ENCODE measurements around the gene NT5C.
"Not testable (repeated sequence)": the region's sequence is repeated elsewhere in the genome, so short reads cannot be mapped to it uniquely, and the experiment has no call there.

NT5C gene

DNA sequence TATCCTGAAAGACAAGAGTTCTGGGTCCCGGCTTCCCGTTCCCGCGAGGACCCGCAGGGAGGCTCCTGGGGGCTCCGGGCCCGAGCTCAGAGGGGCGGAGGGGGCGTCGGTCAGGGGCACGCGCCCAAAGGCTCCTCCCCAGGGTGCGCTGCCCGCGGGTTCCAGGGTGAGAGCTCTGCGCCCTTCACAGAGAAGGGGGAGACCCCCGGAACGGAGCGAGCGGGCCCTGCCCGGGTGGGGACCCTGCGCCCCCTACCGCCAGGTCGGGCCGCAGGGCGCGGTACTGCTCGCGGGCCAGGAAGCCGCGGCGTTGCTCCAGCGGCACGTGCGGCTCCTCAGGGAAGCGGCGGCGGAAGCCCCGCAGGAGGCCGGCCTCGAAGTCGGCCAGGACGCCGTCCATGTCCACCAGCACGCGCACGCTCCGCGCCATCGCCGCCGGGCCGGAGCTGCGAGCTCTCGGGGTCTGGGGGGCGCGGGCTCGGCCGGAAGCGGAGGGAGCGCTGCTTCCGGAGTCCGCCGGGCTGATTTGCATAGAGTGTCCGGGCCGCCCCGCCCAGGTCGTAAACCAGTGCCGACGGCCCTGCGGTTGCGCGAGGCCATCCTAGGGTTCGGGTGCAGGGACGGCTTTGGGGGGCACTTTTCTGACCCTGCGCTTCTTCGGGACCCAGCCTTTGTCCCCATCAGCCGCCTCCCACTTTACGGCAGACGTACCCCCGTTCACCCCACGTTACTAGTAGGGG, at the start of gene NT5C:
NT5C (minus strand) TSS at position 465 of the 740 bp plus-strand sequence; CDS start at position 430, 35 bp downstream.
- Mint-ChIP-seq H3K9me3 (ENCODE audit: low read depth) (no peaks in the 10 kb centered on the region), H3K4me3 (peak within 1 kb of the TSS; percentile 91), H3K36me3 (no peaks in the 10 kb centered on the region), H3K27ac (peak within 1 kb of the TSS; percentile 89), H3K27me3 (no peaks in the 10 kb centered on the region), H3K4me1 (ENCODE audit: low read depth) (peaks cover 15% of the 10 kb centered on the region)

DNA sequence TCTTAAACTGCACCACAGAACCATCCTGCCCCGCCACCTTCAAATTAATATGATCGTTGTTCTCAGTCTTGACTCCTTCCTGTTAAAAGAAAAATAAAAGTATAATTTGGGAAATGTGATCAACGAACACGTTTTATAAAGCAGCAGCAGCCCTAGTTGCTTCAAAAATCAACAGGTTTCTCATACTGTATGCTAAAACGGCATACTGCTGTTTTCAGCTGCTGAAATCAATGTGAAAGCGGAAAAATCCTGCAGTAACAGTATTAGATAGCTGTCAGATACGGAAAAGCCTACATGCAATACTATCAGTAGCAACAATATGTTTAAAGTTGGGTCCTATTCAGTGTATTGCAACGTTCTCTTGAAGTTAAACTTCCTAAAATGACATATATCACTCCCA, 49.6 kb upstream of the NT5C start:
- no peaks in the 10 kb centered on the region for H3K27me3 Mint-ChIP-seq
- H3K9me3 Mint-ChIP-seq (ENCODE audit: low read depth): no peaks in the 10 kb centered on the region
- peak overlapping the region; percentile 97 for H3K4me3 Mint-ChIP-seq
- H3K27ac Mint-ChIP-seq: peak overlapping the region; percentile 95
- H3K36me3 Mint-ChIP-seq: peaks cover 2% of the 10 kb centered on the region
- H3K4me1 Mint-ChIP-seq (ENCODE audit: low read depth): peaks cover 43% of the 10 kb centered on the region

DNA sequence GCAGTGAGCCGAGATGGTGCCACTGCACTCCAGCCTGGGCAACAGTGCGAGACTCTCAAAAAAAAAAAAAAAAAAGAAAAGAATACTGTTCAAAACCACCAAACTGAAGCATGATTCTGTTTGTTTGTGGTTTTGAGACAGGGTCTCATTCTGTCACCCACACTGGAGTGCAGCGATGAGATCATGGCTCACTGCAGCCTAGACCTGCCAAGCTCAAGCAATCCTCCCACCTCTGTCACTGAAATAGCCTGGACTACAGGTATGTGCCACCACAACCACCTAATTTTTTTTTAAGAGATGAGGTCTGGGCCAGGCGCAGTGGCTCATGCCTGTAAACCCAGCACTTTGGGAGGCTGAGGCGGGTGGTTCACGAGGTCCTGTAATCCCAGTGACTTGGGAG, 46.9 kb upstream of the NT5C start:
- Mint-ChIP-seq H3K36me3 (peaks cover 2% of the 10 kb centered on the region), H3K9me3 (ENCODE audit: low read depth) (no peaks in the 10 kb centered on the region), H3K4me1 (ENCODE audit: low read depth) (peaks cover 37% of the 10 kb centered on the region), H3K27ac (no peak overlapping the region), H3K27me3 (no peaks in the 10 kb centered on the region), H3K4me3 (peak overlapping the region; percentile 40)

DNA sequence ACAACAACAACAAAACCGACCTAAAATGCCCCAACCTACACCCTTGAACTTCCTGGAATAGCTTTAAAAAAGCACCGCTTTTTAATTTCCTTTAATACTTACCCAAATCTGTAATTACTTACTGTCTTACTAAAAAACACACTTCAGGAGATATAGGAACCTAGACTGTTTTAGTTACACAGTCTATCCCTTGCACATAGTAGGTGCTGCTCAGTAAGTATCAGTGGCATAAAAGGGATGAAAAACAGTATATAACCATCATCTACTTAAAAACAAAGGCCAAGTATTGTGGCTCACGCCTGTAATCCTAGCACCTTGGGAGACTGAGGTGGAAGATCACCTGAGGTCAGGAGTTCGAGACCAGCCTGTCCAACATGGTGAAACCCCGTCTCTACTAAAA, 45.1 kb upstream of the NT5C start:
- Mint-ChIP-seq H3K4me1 (ENCODE audit: low read depth) (peaks cover 40% of the 10 kb centered on the region), H3K4me3 (no peak overlapping the region), H3K27me3 (no peaks in the 10 kb centered on the region), H3K36me3 (peaks cover 2% of the 10 kb centered on the region), H3K9me3 (ENCODE audit: low read depth) (no peaks in the 10 kb centered on the region), H3K27ac (no peak overlapping the region)

DNA sequence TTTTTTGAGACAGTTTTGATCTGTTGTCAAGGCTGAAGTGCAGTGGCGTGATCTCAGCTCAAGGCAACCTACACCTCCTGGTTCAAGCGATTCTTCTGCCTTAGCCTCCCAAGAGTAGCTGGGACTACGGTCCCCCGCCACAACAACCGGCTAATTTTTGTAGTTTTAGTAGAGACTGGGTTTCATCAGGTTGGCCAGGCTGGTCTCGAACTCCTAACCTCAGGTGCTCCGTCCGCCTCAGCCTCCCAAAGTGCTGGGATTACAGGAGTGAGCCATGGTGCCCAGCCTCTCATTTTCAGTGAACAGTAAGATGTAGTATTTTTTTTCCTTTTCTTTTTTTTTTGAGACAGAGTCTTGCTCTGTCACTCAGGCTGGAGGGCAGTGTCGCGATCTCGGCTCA, 43.5 kb upstream of the NT5C start:
- peaks cover 2% of the 10 kb centered on the region for H3K36me3 Mint-ChIP-seq

DNA sequence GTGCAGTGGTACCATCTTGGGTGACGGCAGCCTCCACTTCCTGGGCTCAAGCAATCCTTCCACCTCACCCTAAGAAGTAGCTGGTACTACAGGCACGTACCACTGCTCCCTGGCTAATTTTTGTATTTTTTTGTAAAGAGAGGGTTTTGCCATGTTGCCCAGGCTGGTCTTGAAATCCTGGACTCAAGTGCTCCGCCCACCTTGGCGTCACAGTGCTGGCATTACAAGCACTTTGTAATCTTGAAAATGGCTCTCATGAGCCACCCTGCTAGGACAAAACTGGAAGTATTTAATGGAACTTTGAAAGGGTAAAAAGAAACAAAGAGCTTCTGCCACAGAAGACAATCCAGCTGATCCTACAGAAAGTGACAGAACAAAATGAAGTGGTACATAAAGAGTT, 42.0 kb upstream of the NT5C start:
- H3K4me1 Mint-ChIP-seq (ENCODE audit: low read depth): peaks cover 21% of the 10 kb centered on the region
- no peaks in the 10 kb centered on the region for H3K9me3 Mint-ChIP-seq (ENCODE audit: low read depth)
- H3K27ac Mint-ChIP-seq: peak overlapping the region; percentile 22
- peaks cover 2% of the 10 kb centered on the region for H3K36me3 Mint-ChIP-seq
- H3K4me3 Mint-ChIP-seq: no peak overlapping the region
- H3K27me3 Mint-ChIP-seq: no peaks in the 10 kb centered on the region

More for the DNA sequence above, 43.5 kb upstream of the NT5C start:
- Mint-ChIP-seq H3K9me3 (ENCODE audit: low read depth) (no peaks in the 10 kb centered on the region), H3K4me1 (ENCODE audit: low read depth) (peaks cover 29% of the 10 kb centered on the region), H3K27ac (no peak overlapping the region), H3K27me3 (no peaks in the 10 kb centered on the region), H3K4me3 (no peak overlapping the region)

DNA sequence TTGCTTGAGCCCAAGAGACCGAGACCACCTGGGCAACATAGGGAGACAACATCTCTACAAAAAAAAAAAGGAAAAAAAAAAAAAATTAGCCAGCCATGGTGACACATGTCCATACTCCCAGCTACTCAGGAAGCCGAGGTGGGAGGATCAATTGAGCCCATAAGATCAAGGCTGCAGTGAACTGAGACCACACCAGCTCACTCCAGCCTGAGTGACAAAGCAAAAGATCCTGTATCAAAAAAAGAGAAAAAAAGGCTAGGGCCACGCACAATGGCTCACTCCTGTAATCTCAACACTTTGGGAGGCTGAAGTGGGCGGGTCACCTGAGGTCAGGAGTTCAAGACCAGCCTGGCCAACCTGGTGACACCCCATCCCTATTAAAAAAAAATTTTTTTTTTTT, 37.5 kb upstream of the NT5C start:
- H3K9me3 Mint-ChIP-seq (ENCODE audit: low read depth): no peaks in the 10 kb centered on the region
- no peaks in the 10 kb centered on the region for H3K27me3 Mint-ChIP-seq
- H3K27ac Mint-ChIP-seq: no peak overlapping the region
- H3K36me3 Mint-ChIP-seq: no peaks in the 10 kb centered on the region
- no peak overlapping the region for H3K4me3 Mint-ChIP-seq
- H3K4me1 Mint-ChIP-seq (ENCODE audit: low read depth): peaks cover 12% of the 10 kb centered on the region

DNA sequence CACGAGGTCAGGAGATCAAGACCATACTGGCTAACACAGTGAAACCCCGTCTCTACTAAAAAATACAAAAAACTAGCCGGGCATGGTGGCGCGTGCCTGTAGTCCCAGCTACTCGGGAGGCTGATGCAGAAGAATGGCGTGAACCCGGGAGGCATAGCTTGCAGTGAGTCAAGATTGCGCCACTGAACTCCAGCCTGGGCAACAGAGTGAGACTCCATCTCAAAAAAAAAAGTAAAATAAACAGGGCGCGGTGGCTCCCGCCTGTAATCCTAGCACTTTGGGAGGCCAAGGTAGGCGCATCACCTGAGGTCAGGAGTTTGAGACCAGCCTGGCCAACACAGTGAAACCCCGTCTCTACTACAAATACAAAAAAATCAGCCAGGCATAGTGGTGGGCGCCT, 33.1 kb upstream of the NT5C start:
- not testable (repeated sequence) for H3K4me1 Mint-ChIP-seq (ENCODE audit: low read depth); H3K4me3 Mint-ChIP-seq; H3K9me3 Mint-ChIP-seq (ENCODE audit: low read depth); H3K27ac Mint-ChIP-seq; H3K36me3 Mint-ChIP-seq; H3K27me3 Mint-ChIP-seq

DNA sequence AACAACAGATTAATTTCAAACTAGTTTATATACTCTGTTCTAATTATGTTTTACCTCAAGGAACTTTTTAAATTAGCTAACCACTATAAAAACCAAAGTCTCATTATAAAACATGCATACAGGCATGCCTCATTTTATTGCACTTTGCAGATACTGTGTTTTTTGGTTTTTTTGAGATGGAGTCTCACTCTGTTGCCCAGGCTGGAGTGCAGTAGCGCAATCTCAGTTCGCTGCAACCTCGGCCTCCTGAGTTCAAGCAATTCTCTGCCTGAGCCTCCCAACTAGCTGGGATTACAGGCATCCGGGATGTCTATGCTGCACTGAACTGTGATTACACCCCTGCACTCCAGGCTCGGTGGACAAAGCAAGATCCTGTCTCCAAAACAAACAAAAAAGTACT, 31.5 kb upstream of the NT5C start:
- Mint-ChIP-seq H3K27me3 (no peaks in the 10 kb centered on the region), H3K27ac (no peak overlapping the region), H3K4me3 (no peak overlapping the region), H3K4me1 (ENCODE audit: low read depth) (no peaks in the 10 kb centered on the region), H3K36me3 (no peaks in the 10 kb centered on the region), H3K9me3 (ENCODE audit: low read depth) (no peaks in the 10 kb centered on the region)

DNA sequence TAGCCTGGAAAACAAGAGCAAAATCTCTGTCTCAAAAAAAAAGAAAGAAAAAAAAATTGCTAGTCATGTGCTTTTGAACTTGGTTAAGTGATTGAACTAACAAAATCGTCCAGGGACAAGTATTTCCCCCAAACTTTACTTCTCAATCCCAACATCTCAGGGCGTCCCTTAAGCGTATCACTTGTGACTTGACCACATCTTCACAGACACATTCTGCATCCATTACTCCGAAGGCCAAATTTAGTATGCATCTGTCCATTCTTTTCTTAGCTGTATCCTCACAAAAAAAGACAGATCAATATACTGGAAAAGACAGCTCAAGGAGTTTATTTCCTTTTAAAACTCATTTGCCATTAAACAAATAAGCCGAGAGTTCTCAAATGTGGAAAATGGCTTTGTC, 28.7 kb upstream of the NT5C start:
- Mint-ChIP-seq H3K4me1 (ENCODE audit: low read depth) (peaks cover 5% of the 10 kb centered on the region), H3K27ac (no peak overlapping the region), H3K27me3 (no peaks in the 10 kb centered on the region), H3K36me3 (no peaks in the 10 kb centered on the region), H3K9me3 (ENCODE audit: low read depth) (no peaks in the 10 kb centered on the region), H3K4me3 (no peak overlapping the region)

DNA sequence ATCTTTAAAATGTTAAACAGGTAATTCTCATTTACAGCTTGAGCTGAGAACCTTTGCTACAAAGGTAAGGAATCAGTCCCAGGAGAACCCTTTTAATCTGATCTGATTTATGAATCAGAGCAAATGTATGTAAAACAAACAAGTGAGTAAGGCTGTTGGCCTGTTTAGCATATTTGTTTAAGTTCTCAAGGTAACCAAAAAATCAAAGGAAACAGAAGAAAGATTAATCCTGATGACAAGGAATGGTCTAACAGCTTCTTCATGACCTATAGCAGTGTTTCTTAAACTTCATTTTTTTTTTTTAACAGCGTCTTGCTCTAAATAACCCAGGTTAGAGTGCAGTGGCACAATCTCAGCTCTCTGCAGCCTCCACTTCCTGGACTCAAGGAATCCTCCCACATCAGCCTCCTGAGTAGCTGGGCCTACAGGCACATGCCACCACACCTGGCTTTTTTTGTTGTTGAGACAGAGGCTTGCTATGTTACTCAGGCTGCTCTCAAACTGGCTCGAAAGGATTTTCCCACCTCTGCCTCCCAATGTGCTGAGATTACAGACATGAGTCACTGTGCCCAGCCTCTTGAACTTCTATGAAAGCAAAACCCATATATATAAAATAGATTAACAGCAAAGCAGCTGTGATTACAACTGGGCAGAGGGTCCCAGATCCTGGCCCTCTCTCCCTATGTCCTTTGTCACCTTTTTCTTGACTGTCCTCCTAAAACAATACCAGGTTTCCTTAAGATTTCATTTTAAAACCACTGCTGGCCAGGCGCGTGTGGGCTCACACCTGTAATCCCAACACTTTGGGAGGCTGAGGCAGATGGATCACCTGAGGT, 27.9 kb upstream of the NT5C start:
- peaks cover 13% of the 10 kb centered on the region for H3K4me1 Mint-ChIP-seq (ENCODE audit: low read depth)
- H3K27ac Mint-ChIP-seq: no peak overlapping the region
- no peak overlapping the region for H3K4me3 Mint-ChIP-seq
- H3K9me3 Mint-ChIP-seq (ENCODE audit: low read depth): no peaks in the 10 kb centered on the region
- H3K27me3 Mint-ChIP-seq: no peaks in the 10 kb centered on the region
- no peaks in the 10 kb centered on the region for H3K36me3 Mint-ChIP-seq

DNA sequence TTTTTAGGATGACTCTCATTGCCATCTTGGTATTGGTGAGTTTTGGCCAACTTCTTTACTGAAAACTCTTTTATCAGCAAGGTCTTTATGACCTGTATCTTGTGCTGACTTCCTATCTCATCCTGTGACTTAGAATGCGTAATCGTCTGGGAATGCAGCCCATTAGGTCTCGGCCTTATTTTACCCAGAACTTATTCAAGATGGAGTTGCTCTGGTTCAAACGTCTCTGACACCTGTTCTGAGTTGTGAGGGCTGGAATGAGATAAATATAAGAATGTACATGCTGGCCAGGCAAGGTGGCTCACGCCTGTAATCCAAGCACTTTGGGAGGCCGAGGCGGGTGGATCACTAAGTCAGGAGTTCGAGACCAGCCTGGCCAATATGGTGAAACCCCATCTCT, 26.9 kb upstream of the NT5C start:
- H3K4me3 Mint-ChIP-seq; H3K27ac Mint-ChIP-seq; H3K27me3 Mint-ChIP-seq; H3K9me3 Mint-ChIP-seq (ENCODE audit: low read depth); H3K36me3 Mint-ChIP-seq: not testable (repeated sequence)
- H3K4me1 Mint-ChIP-seq (ENCODE audit: low read depth): peaks cover 13% of the 10 kb centered on the region

DNA sequence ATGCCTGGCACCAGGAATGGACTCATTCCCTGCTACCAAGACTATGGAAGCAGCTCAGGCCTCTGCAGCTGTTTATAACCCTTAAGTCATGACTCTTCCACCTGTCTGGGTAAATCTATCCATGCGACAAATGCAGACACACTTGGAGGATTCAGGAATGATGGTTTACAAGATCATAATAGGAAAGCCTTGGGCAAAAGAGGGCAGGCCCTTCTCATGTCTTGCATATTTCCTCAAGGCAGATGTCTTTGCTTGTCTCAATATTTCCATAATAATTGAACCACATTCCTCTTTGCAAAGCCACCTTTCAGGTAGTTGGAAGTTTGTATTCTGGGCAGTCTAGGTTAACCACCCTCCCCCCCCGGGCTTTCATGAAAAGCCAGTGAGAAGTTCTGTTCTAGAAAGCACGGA, 23.7 kb upstream of the NT5C start:
- Mint-ChIP-seq H3K4me3 (peak overlapping the region; percentile 91), H3K27ac (no peak overlapping the region), H3K27me3 (no peaks in the 10 kb centered on the region), H3K36me3 (peaks cover 2% of the 10 kb centered on the region), H3K9me3 (ENCODE audit: low read depth) (no peaks in the 10 kb centered on the region), H3K4me1 (ENCODE audit: low read depth) (peaks cover 27% of the 10 kb centered on the region)

DNA sequence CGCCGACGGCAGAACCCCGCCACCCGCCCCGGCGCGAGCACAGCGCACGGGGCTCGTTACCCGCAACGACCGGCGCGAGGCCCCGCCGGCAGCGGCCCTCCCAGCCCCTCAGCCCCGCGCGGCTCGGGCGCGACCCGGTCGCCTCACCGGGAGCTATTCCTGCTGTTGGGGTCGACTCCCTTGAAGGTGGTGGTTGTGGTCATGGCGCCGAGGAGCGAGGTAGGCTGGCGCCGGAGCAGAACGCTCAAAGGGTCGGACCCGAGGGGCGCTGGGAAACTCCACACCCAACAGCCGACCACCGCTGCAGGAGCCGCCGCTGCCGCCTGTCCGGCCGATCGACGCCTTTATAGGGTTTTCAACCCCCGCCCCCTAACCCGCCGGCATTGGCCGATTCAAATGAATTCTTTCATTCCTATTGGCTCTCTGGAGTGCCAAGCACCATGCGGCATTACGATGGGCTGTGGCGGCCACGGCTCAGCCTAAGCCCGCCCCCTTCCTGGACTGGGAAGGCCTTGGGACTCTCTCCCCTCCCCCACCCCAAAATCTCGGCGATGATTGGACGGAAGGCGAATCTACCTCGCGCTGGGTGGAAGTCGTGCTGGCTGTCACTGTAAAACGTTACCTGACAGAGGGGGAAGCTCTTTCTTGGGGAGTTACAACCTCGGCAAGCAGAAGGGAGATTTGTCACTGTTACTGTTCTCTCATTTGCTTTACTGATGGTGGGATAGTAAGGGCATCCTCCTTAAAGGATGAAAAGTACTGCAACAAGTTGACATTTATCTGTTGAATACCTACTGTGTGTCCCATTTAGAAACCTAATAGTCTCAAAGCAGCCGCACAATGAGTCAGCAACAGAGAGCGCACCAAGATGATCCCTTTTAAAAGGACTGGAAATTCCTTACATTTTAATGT, 22.9 kb upstream of the NT5C start, which contains the start of gene JPT1:
JPT1 (minus strand) TSS at position 318 of the 912 bp plus-strand sequence; CDS start at position 203, 115 bp downstream.
- Mint-ChIP-seq H3K4me1 (ENCODE audit: low read depth) (peaks cover 31% of the 10 kb centered on the region), H3K27ac (peak within 1 kb of the TSS; percentile 83), H3K9me3 (ENCODE audit: low read depth) (no peaks in the 10 kb centered on the region), H3K27me3 (no peaks in the 10 kb centered on the region), H3K4me3 (peak within 1 kb of the TSS; percentile 91), H3K36me3 (peaks cover 5% of the 10 kb centered on the region)

All from activated naive CD8-positive, alpha-beta T cell (primary cell).